GM18499 (cell line): Measurements from ENCODE around the gene RAI1.
"Not testable (repeated sequence)": the region's sequence is repeated elsewhere in the genome, so short reads cannot be mapped to it uniquely, and the experiment has no call there.

Experiments used
- ATAC-seq: cut with Tn5 transposase; IDR thresholded peaks from one replicate; pipeline ENCODE4 v1.9.1; 2021; ENCODE audit warnings: moderate number of reproducible peaks; ENCODE audit not compliant: insufficient read depth, unreplicated experiment

The RAI1 gene

GRCh38 chr17:17664064-17664452 lies 17.2 kb upstream of the RAI1 start:
- ATAC-seq, result no peak

DNA sequence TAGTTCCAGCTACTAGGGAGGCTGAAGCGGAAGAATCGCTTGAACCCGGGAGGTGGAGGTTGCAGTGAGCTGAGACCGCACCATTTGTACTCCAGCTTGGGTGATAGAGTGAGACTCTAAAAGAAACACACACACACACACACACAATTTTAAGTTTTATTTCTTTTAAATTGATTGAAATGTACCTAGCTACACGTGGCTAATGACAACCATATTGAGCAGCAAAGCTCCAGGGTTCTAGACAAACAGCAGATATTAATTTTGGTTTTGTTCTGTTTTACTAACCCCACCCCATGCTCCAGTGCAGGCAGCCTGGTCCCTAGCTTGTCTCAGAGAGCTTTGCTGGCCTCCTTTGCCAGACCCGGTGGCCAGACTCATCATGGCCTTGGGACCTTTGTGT lies 16.0 kb upstream of the RAI1 start:
- no peak for ATAC-seq

- ATAC-seq, result no peak
These were observed 15.0 kb upstream of the RAI1 start for GRCh38 chr17:17666111-17666714.

GRCh38 chr17:17667231-17667630 lies 14.0 kb upstream of the RAI1 start:
- ATAC-seq, result no peak

DNA sequence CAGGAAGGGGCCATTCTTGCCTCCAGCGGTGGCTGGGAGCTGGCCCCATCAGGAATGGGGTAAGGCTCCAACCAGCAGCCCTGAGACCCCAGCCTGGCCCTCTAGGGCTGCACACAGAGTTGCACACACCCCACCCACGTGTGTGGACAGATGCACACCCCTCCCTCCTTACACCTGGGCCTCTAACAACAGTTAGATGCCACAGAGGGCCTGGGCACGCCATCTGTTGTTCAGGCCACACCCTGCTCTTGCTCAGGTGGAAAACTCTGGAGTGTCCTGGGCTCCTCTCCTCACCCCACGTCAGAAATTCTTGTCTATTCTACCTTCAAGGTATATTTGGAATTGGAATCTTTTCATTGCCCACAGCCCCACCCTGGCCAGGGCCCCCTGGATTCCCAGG lies 13.3 kb upstream of the RAI1 start:
- no peak for ATAC-seq

DNA sequence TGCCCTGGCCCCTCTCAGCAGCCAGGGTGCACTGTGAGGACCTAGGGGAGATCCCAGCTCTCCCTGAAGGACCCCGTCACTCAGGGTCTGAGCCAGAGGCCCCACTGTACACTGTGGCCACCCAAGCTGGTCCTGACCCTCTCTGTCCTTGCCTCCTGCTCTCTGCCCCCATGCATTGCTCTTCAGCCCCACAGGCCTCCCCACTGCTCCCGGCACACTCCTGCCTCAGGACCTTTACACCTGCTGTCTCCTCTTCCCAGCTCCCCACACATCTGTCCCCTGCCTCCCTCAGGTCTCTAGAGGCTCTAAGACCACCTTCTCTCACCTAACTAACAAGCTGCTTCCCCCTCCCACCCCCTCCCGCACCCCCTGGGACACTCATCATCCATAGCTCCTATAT lies 12.9 kb upstream of the RAI1 start:
- ATAC-seq, result no peak

DNA sequence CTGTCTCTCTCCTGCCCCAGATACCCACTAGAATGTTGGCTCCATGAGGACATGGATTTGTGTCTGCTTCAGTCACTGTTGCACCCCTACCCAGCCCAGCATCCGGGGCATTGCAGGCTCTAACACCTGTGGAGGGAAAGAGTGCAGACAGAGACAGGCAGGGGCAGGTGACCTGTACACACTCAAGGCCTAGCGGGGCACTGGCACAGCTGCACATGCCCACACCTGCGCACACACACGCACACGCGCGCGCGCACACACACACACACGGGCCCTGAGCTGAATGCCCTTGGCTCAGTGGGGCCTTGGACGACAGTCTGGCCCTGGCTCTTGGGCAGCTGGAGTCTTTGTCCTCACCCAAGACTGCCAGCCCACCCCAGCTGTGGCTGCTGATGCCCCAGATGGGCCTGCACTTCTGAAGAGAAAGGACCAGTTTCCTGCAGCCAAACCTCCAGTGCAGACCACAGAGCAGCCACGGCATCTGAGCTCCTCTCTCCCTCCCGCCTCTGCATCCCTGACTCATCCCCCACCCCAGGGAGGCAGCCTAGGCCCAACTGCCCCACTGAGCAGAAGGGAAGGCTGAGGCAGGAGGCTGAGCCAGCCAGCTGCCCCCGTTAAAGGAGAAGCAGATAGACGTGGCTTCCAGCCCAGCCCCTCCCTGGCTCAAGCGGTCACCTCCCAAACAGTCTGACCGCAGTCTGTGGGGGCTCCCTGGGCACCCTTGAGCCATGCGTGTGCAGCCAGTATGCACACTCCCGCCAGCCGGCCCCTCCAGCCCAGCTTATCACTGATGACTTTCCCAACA lies 12.3 kb upstream of the RAI1 start:
- ATAC-seq, result no peak

DNA sequence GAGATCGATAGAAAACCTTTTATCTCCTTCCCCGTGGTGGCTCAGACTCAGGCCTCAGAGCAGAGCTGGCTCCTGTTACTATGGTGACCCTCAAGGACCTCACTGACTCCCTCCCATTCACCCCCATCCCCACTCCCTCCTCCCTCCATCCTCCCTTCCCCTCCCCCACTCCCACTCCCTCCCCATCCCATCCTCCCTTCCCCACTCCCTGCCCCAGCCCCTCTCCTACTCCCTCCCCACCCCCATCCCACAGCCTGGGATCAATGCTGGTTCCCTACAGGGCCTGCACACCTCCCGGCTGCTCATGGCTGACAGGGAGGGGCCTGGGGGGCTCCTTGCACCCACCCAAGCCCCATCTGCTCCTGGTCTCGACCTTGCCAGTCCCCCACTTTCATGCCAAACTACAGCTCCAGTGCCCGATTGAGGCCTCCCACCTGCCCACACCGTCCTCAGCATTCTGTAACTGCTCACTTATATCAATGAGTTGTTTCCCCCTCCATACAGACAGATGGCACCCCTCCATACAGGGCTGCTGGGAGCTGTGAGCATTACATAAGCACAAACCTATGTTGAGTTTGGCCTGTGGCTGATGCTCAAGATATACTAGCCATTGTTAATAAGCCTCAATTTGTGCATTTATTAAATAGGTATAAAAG lies 11.6 kb upstream of the RAI1 start:
- ATAC-seq, result no peak

- no peak for ATAC-seq
These were observed 10.5 kb upstream of the RAI1 start for GRCh38 chr17:17670701-17671305.

GRCh38 chr17:17671369-17672129 lies 9.7 kb upstream of the RAI1 start:
- ATAC-seq, result no peak

GRCh38 chr17:17672453-17673368 lies 8.5 kb upstream of the RAI1 start:
- ATAC-seq, result no peak

GRCh38 chr17:17675416-17675815 lies 5.8 kb upstream of the RAI1 start:
- no peak for ATAC-seq

- no peak for ATAC-seq
These were observed 5.2 kb upstream of the RAI1 start for GRCh38 chr17:17675925-17676534.

- ATAC-seq, result no peak
These were observed 4.5 kb upstream of the RAI1 start for GRCh38 chr17:17676752-17677151.

DNA sequence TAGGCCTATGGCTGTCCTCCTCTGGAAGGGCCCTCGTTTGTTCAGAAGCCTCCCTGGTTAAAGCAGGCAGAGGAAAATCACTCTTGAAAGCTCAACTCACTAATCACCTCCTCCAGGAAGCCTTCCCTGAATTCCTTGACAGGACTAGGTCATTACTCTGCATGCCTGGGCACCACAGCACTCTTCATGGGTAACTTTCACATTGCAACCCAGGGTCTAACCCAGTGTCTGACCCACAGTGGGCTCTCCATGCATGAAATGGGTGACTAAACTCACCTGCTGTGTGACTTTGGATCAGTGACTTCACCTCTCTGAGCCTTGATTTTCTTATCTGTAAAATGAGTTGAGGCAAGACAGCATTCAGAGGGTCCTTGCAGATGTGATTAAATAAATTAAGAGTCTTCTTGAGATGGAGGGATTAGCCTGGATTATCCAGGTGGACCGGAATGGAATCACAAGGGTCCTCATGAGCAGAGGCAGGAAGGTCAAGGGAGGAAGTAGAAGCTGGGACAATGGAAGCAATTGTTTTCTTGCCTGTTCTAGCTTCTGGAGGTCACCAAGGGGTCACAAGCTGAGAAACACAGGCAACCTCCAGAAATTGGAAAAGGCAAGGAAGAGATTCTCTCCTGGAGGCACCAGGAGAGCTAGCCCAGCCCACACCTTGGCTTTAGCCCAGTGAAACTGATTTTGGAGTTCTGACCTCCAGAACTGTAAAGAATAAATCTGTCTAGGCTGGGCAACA lies 3.8 kb upstream of the RAI1 start:
- ATAC-seq, result no peak

GRCh38 chr17:17678063-17678699 lies 3.1 kb upstream of the RAI1 start:
- ATAC-seq, result not testable (repeated sequence)

- ATAC-seq, result no peak
These were observed 2.0 kb upstream of the RAI1 start for GRCh38 chr17:17679243-17679642.

DNA sequence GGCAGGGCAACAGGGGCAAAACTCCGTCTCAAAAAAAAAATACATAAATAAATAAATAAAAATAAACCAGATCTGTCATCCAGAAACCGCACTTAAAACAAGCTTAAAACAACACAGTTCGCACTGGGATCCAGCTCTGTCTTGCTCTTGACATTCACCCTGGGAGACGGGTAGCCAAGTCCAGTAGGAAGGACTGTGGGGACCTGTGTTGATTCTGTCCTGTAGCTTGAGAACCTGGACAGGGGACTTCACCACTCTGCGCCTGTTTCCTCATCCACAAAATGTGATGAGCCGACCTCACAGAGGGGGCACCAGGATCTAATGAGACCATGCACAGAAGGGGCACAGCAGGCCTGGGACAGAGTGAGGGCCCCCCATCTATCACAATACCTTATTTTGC lies 1.5 kb upstream of the RAI1 start:
- no peak for ATAC-seq
